DMS114 treated with DMSO at 0.1 percent for 48 hours (cell line): ENCODE data around the gene VTI1A.

Source experiments
- DNase-seq: peaks from one replicate; lab custom pipeline; 2025; ENCODE audit not compliant: unreplicated experiment; lab: John Stamatoyannopoulos, UW

VTI1A gene

DNA sequence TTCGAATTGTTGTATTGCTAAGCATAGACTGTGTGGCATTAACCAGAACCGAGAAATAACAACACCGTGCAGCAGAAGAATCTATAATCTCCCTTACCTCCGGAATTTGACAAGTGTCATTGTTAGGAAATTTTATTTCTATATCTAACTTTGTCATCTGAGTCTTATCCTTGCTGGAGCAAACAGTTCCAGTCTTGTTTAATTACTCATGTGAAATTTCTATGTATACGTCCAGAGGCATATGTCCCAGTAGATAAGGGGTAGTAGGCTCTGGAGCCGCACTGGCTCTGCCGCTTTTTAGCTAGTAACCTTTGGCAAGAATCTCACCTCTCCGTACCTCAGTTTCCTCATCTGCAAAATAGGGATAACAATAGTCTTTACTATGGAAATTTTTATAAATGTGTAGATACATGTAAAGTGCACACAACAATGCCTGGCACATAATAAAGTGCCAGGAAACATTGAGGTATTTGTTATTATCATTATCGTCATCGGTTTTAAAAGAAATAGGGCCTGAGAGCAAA is 228.6 kb downstream of the VTI1A start:
- no peak for DNase-seq

DNA sequence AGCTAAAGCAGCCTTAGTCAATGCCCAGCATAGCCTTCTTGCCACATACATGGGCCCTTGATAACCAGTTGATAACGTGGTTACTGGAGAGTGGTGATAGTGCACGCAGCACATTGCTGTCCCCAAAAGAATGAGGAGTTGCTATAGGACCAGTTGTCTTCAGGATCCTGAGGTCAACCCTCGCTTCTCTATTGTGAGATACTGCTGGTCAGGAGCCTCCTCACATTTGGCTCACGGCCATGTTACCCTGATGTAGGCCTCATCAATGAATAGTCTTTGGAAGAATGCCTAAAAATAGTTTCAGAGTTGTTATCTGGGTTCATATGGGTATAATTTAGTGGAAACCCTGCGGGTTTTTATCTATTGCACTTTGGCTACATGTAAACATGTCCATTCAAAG is 230.7 kb downstream of the VTI1A start:
- DNase-seq, result no peak

DNA sequence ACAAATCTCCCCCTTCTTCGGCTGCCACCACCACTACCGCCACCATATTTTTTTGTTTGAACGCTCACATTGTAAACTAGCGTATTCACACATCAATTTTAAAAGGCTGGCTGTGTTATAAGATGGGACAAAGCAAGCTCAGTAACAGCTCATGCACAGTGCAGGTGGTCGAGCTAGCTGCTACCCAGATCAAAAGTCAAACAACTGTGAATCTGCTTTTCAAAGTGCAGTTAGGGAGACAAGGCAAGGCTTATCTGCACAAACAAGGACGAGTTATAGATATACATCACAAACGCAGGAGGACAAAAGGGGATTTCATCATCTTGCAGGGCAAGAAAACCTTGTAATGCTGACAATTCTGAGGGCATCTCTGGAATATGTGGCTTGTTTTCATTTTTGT is 231.6 kb downstream of the VTI1A start:
- DNase-seq, result no peak

DNA sequence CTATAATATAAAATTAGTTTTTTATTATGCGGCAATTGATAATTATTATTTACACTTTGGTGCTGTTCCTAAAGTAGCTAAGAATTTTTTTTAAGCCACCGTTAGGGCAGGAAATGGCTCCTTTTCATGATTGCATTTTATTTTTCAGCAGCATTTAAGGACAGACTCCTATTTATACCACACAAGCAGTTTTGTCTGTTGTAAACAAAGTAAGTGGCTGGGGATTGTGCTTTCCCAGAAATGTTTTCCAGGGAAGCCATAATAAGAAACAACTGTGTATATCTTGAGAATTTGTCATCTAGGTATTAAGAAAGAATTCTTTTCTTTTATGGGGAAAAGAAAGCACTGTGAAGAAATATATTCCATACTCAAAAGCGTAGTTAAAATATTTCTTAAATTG is 232.0 kb downstream of the VTI1A start:
- no peak for DNase-seq

DNA sequence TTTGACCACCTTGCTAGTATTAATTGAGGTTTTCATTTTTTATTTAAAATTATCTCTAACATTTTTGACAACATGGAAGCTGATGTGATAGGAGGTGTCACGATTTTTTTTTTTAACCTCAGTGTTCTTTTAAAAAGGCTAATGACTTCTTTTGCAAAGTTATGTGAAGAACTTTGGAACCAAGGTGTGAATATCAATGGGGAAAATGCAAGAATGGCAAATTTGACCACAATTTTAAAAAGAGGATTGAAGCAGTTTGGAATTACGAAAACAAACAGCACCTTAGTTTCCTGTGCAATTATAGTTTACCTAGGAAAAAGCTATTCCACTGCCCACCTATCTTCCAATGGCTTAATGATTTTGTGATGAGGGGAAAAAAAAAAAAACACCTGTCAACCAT is 232.4 kb downstream of the VTI1A start:
- no peak for DNase-seq

DNA sequence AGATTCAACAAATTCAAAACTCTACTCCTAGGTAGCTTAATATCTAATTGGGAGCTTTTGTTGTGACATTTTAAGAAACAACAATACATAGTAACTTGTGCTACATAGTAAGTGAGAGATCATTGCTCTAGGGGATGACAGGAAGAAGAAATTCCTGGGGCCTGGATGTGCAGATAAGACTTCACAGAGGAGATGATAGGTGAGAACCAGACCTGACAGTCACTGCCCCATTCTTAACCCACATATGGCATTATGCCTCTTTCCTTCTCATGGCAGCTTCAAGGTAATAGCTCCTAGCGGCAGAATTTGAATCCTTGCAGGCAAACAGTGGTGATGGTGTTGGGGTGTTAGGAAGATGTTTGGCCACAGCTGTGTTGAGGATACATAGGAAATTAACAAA is 233.6 kb downstream of the VTI1A start:
- DNase-seq, result no peak

DNA sequence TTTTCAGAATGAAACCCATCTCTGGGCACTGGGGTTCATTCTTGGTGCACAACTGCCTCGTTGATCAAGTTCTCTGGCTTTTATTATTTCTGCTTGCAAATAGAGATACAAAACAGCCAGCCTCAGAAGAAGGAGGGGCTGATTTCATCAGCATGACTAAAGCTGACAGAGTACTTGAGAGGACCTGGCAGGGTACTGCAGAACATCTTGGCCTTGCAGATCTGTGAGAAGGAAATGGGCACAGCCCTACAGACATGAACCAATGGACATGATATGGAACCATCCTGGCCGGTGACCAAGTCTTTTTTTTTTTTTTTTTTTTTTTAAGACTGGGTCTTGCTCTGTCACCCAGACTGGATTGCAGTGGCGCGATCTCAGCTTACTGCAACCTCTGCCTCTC is 240.6 kb downstream of the VTI1A start:
- no peak for DNase-seq

DNA sequence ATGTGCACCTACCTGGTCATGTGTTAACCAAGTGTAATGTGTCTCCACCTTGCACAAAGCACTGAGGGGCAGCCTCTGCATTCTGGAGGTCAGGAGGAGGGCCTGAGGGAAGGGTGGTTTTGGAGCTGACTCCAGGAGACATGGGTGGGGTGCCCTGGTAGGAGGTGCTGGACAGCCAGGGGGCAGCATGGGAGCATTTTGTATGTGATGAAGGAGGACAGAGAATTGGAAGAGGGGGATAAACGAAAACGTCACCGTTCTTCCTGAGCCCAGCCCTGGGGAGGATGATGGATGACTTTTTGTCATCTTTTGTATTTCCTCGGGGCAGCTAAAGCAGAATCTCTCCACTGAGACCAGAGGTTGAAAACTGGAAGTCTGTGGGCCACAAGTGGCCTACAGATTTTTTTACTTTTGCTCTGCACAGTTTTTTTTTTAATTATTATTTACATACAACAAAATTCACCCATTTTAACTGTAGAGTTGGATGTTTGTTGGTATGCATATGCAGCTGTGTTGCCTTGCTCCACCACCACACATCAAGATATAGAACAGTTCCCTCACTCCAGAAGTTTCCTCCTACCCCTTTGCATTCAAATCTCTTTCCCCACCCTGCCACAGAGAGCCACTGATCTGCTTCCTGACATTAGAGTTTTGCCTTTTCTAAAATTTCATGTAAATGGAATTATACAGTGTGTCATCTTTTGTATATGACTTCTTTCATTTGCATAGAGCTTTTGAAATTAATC is 242.5 kb downstream of the VTI1A start:
- peak; percentile 4 for DNase-seq

DNA sequence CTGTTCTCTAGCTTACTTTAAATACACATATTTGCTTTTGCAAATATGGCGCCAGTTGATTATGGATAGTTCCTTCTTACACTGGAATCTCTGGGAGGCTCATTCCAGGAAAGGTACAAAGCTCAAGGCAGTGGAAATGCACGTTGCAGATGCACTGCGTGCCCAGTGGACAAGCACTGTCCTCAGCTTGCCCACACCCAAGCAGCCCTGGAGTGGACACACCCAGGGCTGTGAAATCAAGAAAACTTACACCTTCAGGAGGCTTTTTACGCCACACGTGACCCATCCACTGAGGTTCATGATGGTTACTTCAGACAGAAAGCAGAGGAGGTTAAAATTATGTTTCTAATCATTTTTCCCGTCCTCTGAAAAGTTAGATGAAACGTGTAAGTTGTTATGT is 248.5 kb downstream of the VTI1A start:
- DNase-seq, result no peak

DNA sequence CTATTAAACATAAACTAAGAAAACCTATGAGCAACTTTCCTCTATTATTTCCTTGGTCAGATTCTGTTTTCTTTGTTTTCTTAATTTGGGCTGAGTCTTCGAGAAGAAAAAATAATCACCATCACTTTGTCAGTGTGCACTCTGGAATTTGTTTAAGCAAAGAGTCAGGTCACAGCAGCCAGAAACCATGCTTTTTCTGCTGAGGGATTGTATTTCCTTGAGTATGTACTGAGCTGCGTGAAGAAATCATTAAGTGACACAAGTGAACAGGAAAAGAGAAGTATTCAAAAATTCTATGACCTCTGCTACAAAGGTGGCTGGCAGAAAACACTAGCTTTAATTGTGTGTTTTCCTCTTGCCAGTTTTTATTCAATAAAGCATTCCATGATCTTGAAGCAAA is 249.6 kb downstream of the VTI1A start:
- no peak for DNase-seq

DNA sequence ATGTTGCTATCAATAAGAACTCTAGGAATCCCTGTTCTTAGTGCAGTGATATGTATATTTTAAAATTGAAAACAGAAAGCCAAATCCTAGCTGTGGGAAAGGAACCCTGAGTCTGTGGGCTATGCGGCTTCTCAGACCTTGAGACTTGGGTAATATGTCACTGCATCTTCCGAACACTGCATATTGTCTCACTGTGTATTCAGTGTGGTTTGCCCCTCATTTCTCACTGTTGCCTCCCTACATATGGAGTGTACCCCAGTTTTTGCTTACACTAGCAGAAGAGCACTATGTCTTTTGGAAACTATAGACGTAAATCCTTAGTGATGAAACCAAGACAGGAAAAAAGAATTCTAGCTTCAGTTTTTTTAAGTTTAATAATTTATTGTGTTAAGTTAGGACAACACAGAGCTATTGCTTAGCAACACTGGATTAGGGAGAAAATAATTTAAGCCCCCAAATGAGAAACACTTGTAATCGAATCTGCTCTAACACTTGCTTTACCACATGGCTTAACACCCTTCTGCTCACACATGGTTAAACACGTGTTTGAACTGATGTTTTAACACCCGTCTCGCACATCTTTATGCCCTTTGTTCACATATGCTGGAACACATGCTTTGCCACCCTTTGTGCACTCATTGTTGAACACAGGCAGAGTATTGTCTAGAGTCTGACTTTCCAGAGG is 251.3 kb downstream of the VTI1A start:
- DNase-seq, result no peak

DNA sequence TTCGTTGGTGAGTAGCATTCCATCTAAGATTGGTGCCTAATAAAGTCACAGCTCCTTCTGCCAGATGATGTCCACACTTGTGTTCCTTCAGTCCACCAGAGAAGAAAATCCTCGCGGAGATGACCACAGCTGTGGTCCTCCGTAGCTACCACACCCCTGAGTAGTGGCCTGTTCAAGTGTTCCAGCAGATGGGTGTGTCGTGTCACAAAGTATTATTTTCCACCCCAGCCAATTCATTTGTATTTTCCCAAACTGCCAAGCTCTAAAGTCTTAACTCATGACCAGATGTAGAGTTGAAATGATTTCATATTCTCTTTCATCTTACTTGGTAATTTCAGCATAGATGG is 251.8 kb downstream of the VTI1A start:
- DNase-seq, result no peak

DNA sequence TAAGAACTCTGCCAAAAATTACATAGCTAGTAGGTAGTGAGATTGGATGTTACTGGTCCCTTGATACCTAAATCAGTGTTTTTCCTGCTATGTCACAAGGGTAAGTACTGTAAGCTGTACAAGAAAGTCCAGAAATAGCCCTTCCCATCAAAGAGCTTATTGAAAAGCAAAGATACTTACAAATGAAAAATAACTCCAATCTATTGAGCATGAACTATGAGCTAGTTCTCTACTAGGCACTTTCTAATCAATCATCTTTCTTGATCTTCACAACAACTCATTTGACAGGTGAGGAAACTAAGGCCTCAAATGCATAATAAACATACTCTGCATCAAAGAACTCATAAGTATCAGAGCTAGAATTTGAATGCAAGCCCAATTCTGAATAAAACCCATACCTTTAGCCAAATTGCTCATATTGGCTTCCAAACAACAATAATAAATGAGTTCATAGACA is 253.2 kb downstream of the VTI1A start:
- no peak for DNase-seq

DNA sequence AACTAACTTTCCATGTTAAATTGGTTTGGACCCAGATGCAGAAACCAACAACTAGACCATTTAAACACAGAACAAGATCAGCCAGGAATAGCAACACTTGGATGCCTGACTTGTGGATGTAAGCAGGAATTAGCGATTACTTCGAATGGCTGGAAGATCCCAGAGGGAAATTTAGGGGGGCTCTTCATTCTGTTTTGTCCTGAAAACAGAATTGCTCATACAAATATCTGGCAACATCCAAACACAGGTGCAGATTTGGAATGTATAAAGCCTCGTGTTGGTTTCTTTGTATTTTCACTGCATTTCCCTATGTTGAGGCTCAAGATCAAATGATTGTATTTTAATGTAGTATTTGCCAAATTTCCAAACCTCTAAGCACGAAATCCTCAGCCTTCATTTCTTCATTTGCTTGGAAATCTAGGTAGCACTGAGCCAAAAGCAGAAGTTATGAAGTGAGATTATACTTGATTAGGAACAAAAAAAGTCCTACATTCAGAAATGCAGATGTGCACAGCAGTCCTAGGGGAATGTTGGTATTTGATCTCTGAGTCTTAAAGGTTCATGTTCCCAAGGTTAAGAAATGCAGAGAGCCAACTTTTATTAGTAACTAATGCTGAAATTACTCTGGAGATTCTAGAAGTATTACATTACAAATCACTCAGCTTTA is 254.3 kb downstream of the VTI1A start:
- DNase-seq, result no peak

DNA sequence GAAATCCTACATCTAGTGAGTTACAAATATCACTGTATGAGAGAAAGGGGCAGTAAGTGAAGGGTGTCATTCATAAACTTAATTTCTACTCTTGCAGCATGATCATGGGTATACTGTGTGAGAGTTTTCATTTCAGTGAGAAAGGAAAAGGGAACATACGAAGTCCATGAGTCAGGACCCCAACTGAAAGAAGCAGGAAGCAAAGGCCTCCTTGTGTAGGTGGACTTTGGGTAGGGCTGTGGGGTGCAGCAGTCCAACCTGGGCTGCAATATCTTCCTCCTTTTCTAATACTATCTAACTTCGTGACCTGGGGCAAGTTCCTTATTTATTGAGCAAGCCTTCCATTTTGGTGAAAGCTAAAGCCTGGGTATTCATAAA is 254.9 kb downstream of the VTI1A start:
- no peak for DNase-seq

DNA sequence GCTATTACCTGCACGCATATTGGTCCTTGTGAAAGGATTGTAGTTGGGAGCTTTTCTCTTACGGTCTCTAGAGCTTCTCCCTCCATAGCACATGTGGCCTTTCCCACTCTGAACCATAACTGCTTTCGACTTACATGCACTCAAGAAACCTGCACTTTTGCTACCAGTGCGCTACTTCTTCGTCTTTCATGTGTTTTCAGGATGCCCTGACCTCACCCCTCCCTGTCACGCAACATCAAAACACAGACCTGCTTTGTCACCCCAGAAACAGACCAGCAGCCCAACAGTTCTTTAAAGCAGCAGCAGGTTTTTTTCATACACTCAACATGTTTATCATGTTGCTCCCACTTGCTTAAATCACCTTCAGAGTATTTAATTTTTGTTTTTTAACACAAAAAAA is 259.6 kb downstream of the VTI1A start:
- no peak for DNase-seq

DNA sequence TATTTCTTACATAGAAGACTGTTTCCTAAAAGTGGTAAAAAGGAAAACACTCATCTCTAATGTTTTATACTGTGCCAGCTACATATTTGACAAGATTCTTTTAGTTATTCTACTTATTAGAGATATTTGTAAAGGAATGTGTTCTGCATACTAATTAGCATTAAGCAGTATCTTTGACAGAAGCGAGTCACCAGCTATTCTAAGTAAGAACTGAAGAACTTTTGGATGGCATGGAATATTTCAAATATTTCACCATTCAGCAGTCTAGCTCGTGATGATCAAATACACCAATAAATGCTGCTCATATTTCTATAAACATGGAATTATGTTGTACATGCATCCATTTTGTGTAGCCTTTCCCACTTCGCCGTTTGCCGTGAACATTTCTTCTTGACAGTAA is 261.4 kb downstream of the VTI1A start:
- no peak for DNase-seq

DNA sequence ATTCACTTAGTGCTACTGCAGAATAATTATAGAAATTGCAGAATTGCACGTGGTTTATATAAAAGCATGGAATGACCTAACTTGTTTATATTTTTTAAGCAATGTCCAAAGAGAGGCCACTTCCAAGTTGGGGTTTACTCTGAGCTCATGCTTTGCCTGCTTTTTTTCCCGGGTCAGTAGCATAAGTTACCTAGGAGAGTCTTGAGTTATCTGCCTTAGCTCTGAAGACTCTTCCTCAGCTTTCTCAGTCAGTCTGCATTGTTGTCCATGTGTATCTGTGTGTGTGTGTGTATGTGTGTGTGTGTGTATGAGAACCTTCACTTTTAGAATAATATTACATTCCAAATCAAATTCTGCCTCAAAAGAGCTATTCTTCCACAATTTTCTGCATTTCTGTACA is 263.5 kb downstream of the VTI1A start:
- no peak for DNase-seq

DNA sequence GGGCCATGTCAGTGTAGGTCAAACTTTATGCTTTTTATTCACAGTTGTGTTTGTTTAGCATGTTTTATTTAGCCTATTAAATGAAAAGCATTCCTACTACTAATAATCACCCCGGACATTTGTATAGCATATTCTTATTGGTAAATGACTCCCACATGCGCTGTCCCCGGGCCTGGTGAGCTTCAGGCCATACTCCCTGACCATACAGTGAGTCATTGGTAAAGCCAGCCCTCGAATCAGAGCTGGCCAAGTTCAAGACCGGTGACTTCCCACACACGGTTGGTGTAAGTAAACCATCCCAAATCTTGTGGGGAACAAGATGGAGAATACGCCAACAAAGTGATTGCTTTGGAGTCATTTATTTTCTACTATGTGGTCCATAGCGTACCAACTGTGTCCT is 264.4 kb downstream of the VTI1A start:
- DNase-seq, result no peak

DNA sequence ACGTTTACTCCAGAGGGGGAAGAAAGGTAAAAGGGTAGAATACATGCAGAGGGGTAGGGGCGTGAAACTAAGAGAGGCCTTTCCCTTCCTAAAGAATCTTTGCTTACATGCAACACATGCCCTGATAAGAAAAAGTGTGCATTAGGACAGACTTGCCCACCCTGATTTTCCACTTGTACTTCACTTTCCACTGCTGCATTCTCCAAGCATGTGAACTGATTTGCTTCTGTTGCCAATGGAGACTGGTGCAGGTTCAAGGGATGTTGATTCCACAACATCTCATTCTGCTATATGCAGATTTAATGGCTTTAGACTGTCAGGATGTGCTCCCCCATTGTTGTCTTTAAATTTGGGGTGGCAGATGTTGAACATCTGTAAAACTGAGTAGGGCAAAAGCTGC is 265.5 kb downstream of the VTI1A start:
- DNase-seq, result no peak

DNA sequence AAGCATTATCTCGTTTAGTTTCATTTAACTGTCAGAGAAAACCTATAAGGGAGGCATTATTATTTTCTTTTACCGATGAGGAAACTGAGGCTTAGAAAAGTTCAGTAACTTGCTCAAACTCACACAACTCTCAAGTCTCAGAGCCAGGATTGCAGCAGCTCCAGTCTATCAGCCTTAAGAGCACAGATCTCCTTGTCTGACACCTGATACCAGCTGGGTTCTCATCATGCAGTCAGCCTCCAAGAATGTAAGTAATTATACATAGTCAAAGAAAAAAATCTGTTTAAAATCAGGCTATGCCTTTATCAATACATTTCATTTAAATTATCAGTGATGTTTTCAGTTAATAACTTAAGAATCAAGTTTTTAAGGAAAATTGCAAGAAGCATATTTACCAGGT is 266.4 kb downstream of the VTI1A start:
- no peak for DNase-seq

DNA sequence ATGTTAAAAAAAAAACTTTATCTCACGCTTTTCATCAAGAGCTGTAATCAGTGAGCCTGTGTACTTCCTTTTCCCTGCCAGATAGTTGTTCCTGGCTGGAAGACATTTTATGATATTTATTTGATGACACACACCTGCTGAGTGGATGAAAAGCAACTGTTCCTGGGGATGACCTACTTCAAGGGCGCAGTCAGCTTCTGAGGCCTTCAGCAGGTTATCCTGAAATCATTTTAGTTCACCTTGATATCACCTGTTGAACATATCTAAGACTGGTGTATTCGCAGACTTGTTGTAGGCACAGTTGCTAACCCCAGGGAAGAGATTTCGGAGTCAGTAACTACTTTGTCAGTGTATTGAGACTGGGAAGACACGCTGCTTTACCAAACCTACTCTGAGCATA is 268.6 kb downstream of the VTI1A start:
- no peak for DNase-seq
